HG03354 (cell line): ENCODE measurements around the gene GIPC3.
"Not testable (repeated sequence)": the region's sequence is repeated elsewhere in the genome, so short reads cannot be mapped to it uniquely, and the experiment has no call there.

ENCODE experiments used
- ATAC-seq: cut with Tn5 transposase; IDR thresholded peaks from one replicate; pipeline ENCODE4 v1.9.1; 2021; ENCODE audit warnings: mild to moderate bottlenecking; ENCODE audit not compliant: unreplicated experiment, poor library complexity, severe bottlenecking

Gene GIPC3

GRCh38 chr19:3549816-3550215 lies 35.5 kb upstream of the GIPC3 start:
- ATAC-seq = no peak

- no peak for ATAC-seq
These were observed 34.1 kb upstream of the GIPC3 start for GRCh38 chr19:3550947-3551791.

- no peak for ATAC-seq
These were observed 33.5 kb upstream of the GIPC3 start for GRCh38 chr19:3551792-3552095.

GRCh38 chr19:3554254-3555083 lies 30.8 kb upstream of the GIPC3 start:
- no peak for ATAC-seq

GRCh38 chr19:3555653-3556422 lies 29.4 kb upstream of the GIPC3 start:
- ATAC-seq = no peak

- no peak for ATAC-seq
These were observed 28.8 kb upstream of the GIPC3 start for GRCh38 chr19:3556423-3556977.

GRCh38 chr19:3556978-3557460 lies 28.3 kb upstream of the GIPC3 start:
- peak; percentile 50 for ATAC-seq

GRCh38 chr19:3557461-3558248 lies 27.6 kb upstream of the GIPC3 start, which contains the start of gene MFSD12:
MFSD12 (minus strand) TSS chr19:3557586; CDS start chr19:3557403, 183 bp downstream.
- peak; percentile 83 for ATAC-seq

GRCh38 chr19:3563709-3564524 lies 21.4 kb upstream of the GIPC3 start:
- ATAC-seq = no peak

GRCh38 chr19:3565139-3565538 lies 20.1 kb upstream of the GIPC3 start:
- ATAC-seq = no peak

GRCh38 chr19:3570042-3570441 lies 15.2 kb upstream of the GIPC3 start:
- ATAC-seq = not testable (repeated sequence)

GRCh38 chr19:3570606-3571011 lies 14.7 kb upstream of the GIPC3 start:
- no peak for ATAC-seq

GRCh38 chr19:3572132-3572854 lies 13.0 kb upstream of the GIPC3 start:
- peak; percentile 86 for ATAC-seq

GRCh38 chr19:3572855-3573161 lies 12.5 kb upstream of the GIPC3 start, which contains the start of gene HMG20B:
HMG20B (plus strand) TSS chr19:3572944; CDS start chr19:3573310, 366 bp downstream.
- no peak for ATAC-seq

- peak; percentile 17 for ATAC-seq
These were observed 12.0 kb upstream of the GIPC3 start for GRCh38 chr19:3573162-3573857.

GRCh38 chr19:3573858-3574637 lies 11.2 kb upstream of the GIPC3 start:
- no peak for ATAC-seq
